CD4-positive, alpha-beta T cell treated with Interleukin-17A for 4 hours (primary cell): Measurements from ENCODE around the gene DLX2.

ENCODE experiments used
- DNase-seq: peaks from one replicate; pipeline ENCODE4 v3.0.0-alpha.2; 2020; ENCODE audit warnings: mixed read lengths

Gene DLX2

GRCh38 chr2:172106108-172106961 lies 3.6 kb upstream of the DLX2 start:
- DNase-seq, result peak; percentile 56

- no peak for DNase-seq
These were observed 2.9 kb upstream of the DLX2 start for GRCh38 chr2:172105471-172106107.

- DNase-seq, result peak; percentile 73
These were observed 972 bp upstream of the DLX2 start for GRCh38 chr2:172103471-172104272.

GRCh38 chr2:172101821-172102390 lies 794 bp downstream of the DLX2 start:
- peak; percentile 42 for DNase-seq

DNA sequence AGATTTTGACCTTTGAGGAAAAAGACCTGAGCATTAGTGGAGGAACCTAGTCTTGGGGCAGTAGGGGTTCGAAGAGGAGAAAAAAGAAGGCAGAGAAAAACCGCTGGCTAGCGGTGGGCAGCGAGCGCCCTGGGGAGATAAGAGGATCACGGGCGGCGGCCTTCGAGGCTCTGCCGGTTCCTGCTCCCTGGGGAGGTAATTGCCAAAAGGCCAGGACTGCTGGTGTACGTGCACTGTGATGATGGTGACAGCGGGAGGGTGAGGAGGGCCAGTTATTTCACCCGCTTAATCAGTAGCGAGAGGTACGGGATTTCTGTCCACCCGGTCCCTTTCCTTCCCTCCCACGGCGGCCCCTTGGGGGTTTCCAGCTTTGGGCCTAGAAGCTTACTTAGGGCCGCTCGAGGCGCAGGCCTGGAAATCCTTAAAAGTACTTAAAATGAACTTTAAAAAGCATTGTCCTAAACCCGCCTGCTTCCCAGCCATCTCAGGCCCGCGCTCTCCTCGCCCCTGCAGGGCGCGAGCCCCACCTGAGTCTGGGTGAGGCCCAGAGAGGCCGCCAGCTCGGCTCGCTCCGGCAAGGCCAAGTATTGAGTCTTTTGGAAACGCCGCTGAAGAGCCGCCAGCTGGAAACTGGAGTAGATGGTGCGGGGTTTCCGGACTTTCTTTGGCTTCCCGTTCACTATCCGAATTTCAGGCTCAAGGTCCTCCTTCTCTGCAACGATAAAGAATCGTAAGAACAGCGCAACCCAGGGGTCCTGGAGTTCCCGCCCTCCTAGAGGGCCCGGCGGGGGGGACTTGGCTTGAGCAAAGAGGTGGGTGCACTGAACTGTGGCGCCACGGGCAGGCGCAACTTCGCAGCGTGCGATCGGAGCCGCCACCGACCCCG lies 1.5 kb downstream of the DLX2 start:
- no peak for DNase-seq

GRCh38 chr2:172100080-172100934 lies 2.4 kb downstream of the DLX2 start:
- no peak for DNase-seq

DNA sequence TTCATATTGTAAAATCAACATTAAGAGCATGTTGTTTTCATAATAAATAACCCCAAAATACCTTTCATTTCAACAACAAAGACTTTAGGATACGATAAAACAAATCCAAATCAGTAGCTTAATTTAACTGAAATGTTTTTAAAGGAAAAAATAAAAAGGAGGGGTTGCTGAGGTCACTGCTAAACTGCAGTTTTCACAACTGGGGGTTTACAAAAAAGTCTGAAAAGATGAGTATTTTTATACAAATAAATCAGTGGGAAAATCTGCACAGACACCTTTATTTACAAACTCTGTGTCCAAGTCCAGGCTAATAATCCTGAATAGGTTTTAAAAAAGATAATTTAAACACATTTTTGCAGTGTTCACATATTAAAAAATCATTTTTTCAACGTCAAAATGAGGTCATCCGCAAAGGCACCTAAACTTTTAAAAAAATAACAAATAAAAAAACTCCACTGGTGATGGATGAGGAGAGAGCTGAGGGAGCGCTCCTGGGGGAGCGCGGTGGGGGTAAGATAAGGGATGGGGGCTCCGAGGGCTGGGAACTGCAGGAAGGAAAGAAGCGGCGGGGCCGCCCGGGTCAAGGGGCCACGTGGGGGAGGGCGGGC lies 3.1 kb downstream of the DLX2 start:
- DNase-seq, result no peak

- peak; percentile 46 for DNase-seq
These were observed 3.8 kb downstream of the DLX2 start for GRCh38 chr2:172098650-172099471.

- no peak for DNase-seq
These were observed 4.4 kb downstream of the DLX2 start for GRCh38 chr2:172098287-172098649.

DNA sequence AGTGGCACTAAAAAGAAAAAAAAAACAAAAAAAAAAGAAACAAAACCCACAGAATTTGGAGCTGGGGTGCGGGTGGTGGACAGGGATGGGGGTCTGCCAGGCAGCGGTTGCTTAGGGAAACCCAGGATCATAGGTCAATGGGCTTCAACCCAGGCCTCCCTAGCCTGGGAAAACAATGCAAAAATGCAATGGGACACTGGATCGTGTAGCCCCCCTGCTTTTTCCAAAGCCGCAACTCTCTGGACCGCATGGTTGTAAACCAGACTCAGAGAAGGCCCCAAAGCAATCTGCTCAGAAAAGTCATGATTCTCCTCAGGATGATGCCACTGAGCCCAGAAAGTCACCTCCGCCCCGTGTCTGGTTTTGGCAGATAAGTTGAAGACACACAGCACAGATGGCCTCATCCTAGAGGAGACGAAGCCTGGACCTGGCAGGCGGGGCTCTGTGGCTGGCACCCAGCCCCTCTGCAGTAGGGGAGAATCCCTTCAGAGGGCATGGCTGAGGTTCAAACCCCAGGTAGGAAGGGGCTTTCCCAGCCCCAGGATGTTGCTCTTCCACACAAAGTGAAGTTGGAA lies 5.1 kb downstream of the DLX2 start:
- no peak for DNase-seq

DNA sequence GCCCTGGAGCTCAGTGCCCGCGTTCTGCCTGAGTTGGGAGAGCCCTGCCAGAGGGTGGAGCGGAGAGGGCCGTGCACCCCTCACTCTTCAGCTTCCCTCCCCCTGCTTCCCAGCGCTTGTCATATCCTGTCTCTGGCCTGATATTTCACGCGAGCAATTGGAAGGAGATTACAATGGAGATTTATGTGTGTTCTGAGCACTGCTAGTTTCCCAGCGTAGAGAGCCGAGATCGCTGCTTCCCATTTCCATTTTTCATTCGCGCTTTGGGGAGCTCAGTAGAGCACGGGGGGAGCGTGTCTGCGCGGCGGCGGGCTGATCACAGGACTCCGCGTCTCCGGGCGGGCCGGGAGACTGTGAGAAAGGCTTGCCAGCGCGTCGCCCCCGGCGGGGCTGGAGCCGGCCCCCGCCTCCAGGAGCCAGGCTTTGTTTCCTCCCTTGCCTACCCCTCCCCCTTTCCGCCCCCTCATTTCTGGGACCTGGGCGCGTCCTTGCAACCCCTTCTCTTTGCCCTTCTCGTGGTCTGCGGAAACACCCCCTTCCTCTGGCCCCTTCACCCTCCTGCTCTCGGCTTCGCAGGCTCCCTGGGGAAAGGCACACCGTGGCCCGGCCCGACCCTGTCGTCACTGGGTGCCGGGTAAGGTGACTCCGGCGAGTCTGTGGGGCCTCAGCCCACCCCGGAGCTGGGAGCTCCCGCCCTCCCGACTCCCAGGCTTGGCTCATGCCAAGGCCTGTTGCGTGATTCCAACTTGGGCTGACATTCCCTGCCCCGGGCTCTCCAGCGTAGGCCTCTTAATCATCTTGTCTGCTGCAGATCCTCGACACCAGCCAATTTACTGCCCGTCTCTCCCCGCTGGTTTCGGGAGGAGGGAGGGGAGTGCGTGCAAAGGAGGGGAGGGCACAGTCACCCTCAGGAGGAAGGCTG lies 5.8 kb downstream of the DLX2 start:
- no peak for DNase-seq

DNA sequence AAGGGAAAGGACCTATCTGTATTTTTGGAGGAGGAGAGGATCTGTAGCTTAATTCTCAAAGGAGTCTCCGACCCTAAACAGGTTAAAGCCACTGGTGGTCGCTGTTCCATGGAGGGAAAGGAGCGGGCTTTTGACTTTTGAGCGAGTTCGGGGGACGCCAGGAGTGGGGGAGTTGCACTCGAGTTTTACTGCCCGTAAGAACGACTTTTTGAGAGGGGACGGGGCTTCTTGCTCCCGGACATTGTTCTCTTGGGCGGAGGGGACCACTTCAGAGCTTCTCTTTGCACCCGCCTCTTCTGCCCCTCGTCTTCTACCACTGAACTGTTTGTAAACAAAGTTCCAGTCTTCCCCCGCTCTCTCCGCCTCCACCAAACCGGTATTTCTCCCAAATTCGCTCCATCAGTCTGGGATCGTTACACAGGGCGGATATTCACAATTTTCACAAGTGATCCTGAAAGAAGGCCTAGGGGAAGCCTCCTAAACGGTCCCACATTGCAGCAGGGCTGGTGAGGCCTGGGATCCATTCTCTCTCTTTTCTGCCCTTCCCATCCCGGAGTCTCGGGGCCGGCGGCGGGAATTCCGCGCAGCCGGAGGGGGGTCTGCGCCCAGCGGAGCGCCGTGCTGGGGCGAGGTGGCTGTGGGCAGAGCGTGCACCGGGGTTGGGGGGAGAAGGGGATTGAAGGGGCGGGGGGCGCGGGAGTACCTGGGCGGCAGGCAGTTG lies 6.6 kb downstream of the DLX2 start:
- no peak for DNase-seq

- DNase-seq, result peak; percentile 78
These were observed 7.4 kb downstream of the DLX2 start for GRCh38 chr2:172095146-172095904.

- no peak for DNase-seq
These were observed 8.2 kb downstream of the DLX2 start for GRCh38 chr2:172094294-172095145.

DNA sequence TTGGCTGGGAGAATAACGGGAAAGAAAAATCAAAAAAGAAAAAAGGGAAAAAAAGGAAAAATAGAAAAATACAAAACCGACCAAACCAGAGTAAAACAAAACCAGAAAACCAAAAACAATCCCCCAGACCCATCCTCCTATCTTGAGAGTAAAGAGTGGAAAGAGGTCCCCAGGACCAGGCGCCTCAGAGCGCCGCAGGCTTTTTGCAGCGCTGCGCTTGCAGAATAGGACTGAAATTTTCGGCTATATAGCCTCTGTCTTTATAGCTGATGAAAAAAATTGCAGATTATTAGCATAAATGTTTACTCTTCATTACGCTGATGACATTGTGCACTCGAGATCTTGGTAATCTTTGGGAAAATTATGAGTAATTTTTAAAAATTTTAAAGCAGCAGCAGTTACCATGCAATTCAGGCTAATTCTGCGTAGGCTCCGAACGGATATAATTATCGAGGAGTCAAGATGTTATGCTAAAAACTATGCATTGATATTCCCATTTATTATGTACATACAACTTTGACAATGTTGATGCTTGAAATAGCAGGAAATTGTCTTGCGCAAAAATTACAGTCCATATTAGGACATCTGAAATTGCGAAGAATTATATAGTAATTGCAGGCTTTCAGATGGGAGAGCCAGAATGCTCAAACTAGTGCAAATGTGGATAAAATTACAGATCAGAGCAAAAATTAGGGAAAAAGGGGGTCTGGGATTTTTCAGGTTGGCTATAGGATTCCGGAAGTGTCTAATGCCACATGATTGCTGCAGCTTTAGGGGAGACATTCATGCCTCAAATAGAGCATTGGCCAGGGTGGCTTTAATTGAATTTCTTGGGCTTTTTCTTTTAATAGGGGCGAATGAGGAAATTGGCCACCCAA lies 9.0 kb downstream of the DLX2 start:
- DNase-seq, result no peak
